ENCODE results near the gene CLIP1.
"Not testable (repeated sequence)": the region's sequence is repeated elsewhere in the genome, so short reads cannot be mapped to it uniquely, and the experiment has no call there.

Gene CLIP1

DNA sequence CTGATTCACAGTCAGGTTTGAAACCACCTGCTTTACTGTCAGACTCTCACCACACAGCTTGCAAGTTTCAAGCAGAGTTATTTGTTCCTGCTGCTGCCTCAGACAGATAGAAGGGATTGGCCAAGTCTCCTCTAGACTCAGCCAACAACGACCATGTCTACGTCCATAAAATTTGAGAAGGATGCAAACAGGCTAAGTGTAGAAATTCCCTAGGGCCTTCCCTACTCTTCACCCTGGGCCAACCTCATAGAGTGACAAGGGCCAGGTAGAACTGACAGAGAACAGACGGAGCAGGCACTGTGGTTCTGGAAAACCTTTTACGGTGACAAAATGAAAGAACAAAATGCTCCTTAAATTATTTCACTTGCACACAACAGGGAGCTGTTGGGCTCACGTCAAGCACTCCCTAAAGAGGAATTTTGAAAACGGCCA lies 39.5 kb downstream of the CLIP1 start:
- Histone ChIP-seq H3K27ac (ENCODE audit: low read depth, low read length) (peak overlapping the region; percentile 82), H3K9ac (ENCODE audit: low read length) (no peak overlapping the region)

DNA sequence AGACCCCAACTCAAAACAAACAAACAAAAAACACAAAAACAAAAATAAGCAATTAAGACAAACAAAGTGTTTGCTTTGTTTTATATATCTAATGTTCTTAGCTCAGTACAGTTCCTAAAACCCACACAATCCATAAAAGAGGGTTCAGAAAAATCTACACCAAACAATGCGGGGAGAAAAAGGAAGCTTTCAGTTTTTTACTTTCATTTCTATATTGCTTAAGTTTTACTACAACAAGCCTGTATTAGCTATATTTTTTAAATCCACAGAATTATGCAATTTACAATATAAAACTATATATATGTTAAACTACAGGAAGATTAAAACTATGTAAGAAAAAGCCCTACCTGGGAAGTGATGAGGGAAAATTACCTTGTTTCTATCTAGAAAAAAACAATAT lies 41.4 kb downstream of the CLIP1 start:
- H3K4me1 ChIP-seq (ENCODE audit: control insufficient read depth, insufficient read depth, low read length), result peaks cover 22% of the 10 kb centered on the region
- H3K27me3 ChIP-seq (ENCODE audit: control insufficient read depth, insufficient read depth, low read length), result no peaks in the 10 kb centered on the region
- H3K27ac ChIP-seq (ENCODE audit: low read depth, low read length), result peak overlapping the region; percentile 82
- H3K36me3 ChIP-seq (ENCODE audit: control insufficient read depth, insufficient read depth, low read length), result peaks cover 9% of the 10 kb centered on the region
- no peak overlapping the region for H3K9ac ChIP-seq (ENCODE audit: low read length)
- no peak overlapping the region for H3K4me3 ChIP-seq (ENCODE audit: low read length)

More for the DNA sequence above, 39.5 kb downstream of the CLIP1 start:
- peaks cover 22% of the 10 kb centered on the region for H3K4me1 ChIP-seq (ENCODE audit: control insufficient read depth, insufficient read depth, low read length)
- peaks cover under 1% of the 10 kb centered on the region for H3K36me3 ChIP-seq (ENCODE audit: control insufficient read depth, insufficient read depth, low read length)
- H3K27me3 ChIP-seq (ENCODE audit: control insufficient read depth, insufficient read depth, low read length), result no peaks in the 10 kb centered on the region
- H3K4me3 ChIP-seq (ENCODE audit: low read length), result peak overlapping the region; percentile 0

DNA sequence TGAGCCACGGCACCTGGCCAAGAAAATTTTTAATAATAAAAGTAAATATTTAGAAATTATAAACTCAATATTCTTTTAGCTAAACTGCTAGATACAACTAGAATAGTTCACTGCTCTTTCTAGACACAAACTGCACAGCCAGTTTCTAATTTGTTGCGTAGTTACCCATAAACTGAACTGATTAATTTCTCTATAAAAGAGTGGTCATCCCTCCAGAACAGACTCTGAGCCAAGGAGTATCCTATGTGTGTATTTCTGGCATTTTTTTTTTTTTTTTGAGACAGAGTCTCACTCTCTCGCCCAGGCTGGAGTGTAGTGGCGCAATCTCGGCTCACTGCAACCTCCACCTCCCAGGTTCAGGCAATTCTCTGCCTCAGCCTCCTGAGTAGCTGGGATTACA lies 45.7 kb downstream of the CLIP1 start:
- H3K27ac ChIP-seq (ENCODE audit: low read depth, low read length), result peak overlapping the region; percentile 40
- not testable (repeated sequence) for H3K9ac ChIP-seq (ENCODE audit: low read length); H3K27me3 ChIP-seq (ENCODE audit: control insufficient read depth, insufficient read depth, low read length); H3K4me3 ChIP-seq (ENCODE audit: low read length); H3K36me3 ChIP-seq (ENCODE audit: control insufficient read depth, insufficient read depth, low read length); H3K4me1 ChIP-seq (ENCODE audit: control insufficient read depth, insufficient read depth, low read length)

DNA sequence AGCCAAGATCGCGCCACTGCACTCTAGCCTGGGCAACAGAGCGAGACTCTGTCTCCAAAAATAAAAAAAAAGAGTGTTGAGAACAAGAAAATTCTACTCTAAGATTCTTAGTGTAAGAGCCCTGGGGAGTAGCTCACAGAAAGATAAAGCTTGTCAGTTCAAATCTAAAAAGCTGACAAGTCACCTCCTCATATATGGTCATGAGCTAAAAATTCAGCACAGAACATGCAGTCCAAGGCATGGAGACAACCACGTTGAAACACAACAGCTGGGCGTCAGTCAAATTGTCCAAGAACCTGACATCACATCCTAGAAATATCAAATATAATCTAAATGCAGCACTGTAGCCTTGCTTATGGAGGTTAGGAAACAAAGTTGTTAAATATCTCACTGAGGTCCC lies 47.8 kb downstream of the CLIP1 start:
- Histone ChIP-seq H3K9ac (ENCODE audit: low read length) (no peak overlapping the region), H3K4me1 (ENCODE audit: control insufficient read depth, insufficient read depth, low read length) (peaks cover 17% of the 10 kb centered on the region), H3K27ac (ENCODE audit: low read depth, low read length) (peak overlapping the region; percentile 75), H3K4me3 (ENCODE audit: low read length) (no peak overlapping the region), H3K27me3 (ENCODE audit: control insufficient read depth, insufficient read depth, low read length) (no peaks in the 10 kb centered on the region), H3K36me3 (ENCODE audit: control insufficient read depth, insufficient read depth, low read length) (peaks cover 9% of the 10 kb centered on the region)

DNA sequence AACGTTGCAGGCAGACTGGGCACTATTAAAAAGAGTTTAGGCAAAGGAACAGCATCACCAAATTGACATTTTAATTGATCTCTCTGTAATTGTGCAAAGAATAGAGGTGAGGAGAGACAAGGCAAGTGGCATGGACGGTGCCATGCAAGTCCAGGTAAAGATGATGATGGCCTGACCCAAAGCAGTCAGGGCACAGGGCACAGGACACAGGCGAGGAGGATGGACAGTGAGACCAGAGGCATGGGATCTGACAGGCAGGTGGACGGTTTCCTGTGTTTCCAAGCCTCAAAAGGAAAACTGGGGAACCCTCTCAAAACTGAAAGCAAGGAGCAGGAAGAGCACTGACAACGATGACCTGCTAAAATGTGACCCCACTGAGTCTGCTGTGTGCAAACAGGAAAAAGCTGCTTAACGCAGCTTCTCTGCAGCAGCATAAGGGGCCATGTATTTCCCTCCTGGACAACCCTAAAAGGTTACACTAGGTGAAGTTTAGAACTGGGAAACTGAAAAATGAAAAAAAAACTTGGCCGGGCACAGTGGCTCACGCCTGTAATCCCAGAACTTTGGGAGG lies 50.9 kb downstream of the CLIP1 start:
- Histone ChIP-seq H3K9ac (ENCODE audit: low read length) (no peak overlapping the region), H3K4me3 (ENCODE audit: low read length) (no peak overlapping the region), H3K4me1 (ENCODE audit: control insufficient read depth, insufficient read depth, low read length) (peaks cover 28% of the 10 kb centered on the region), H3K27ac (ENCODE audit: low read depth, low read length) (peak overlapping the region; percentile 60), H3K27me3 (ENCODE audit: control insufficient read depth, insufficient read depth, low read length) (no peaks in the 10 kb centered on the region), H3K36me3 (ENCODE audit: control insufficient read depth, insufficient read depth, low read length) (no peaks in the 10 kb centered on the region)

DNA sequence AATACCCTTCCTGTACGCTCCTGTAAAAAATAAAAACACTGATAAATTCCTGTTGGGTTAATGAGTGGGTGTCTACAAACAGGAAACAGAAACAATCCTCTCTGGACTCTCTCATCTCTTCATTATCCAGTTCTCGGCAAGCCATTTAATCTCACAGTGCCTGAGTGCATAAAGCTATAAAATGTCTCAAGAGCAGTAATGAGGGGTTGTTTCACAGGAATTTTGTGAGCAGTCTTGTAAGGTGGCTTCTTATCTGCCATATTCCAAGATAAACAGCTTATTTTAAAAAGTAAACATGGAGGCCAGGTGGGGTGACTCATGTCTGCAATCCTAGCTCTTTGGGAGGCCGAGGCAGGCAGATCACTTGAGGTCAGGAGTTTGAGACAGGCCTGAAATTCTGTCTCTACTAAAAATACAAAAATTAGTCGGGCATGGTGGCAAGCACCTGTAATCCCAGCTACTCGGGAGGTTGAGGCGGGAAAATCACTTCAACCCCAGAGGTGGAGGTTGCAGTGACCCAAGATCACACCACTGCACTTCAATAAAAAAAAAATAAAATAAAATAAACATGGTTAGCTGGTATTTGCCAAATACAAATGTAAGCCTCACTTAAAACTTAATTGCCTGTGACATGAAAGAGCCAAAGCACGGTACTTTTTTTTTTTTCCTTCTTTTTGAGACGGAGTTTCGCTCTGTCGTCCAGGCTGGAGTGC lies 54.0 kb downstream of the CLIP1 start:
- no peaks in the 10 kb centered on the region for H3K36me3 ChIP-seq (ENCODE audit: control insufficient read depth, insufficient read depth, low read length)
- H3K4me1 ChIP-seq (ENCODE audit: control insufficient read depth, insufficient read depth, low read length), result peaks cover 29% of the 10 kb centered on the region
- no peaks in the 10 kb centered on the region for H3K27me3 ChIP-seq (ENCODE audit: control insufficient read depth, insufficient read depth, low read length)
- H3K4me3 ChIP-seq (ENCODE audit: low read length), result no peak overlapping the region
- H3K9ac ChIP-seq (ENCODE audit: low read length), result no peak overlapping the region
- peak overlapping the region; percentile 85 for H3K27ac ChIP-seq (ENCODE audit: low read depth, low read length)

DNA sequence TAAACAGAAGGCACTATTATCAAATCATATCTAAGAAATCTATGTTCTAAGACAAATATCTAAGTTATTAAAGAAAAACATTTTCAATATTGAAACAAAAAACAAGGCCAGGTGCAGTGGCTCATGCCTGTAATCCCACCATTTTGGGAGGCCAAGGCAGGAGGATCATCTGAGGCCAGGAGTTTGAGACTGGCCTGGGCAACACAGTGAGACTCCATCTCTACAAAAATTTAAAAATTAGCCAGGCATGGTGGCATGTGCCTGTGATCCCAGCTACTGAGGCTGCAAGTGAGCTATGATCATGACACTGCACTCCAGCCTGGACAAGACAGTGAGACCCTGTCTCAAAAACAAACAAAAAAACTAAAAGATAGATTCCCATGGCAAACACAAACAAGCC lies 54.8 kb downstream of the CLIP1 start:
- not testable (repeated sequence) for H3K27me3 ChIP-seq (ENCODE audit: control insufficient read depth, insufficient read depth, low read length); H3K36me3 ChIP-seq (ENCODE audit: control insufficient read depth, insufficient read depth, low read length); H3K9ac ChIP-seq (ENCODE audit: low read length); H3K4me3 ChIP-seq (ENCODE audit: low read length)
- Histone ChIP-seq H3K4me1 (ENCODE audit: control insufficient read depth, insufficient read depth, low read length) (peaks cover 29% of the 10 kb centered on the region), H3K27ac (ENCODE audit: low read depth, low read length) (peak overlapping the region; percentile 85)

DNA sequence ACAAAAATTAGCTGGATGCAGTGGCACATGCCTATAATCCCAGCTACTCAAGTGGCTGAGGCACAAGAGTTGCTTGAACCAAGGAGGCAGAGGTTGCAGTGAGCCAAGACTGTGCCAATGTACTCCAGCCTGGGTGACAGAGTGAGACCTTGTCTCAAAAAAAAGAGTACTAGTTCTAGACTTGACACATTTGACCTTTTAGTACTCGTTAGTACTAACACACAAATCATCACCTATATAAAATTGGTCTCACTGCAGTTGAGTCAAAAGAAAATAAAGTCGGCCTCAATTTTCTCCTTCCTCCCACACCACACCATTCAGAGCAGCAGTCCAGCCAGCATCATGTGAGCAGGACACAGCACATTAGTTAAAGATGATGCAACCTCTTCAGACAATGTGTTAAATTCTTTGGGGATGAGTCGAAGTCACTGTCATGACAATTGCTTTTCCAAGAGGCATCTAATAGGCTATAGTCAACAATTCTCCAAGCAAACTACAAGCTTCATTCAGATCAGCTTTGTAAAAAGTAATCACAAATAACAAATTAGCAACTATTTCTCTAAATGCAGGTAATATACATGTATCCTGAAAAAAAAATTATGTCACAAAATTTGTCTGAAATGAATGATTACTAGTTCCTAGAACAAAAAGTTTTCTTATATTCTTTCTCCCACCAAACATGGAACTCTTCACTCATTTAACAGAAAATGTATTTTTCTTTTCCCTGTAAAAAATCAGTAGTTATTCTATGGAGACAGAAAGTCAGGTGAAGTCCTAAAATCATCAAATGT lies 55.6 kb downstream of the CLIP1 start:
- Histone ChIP-seq H3K36me3 (ENCODE audit: control insufficient read depth, insufficient read depth, low read length) (no peaks in the 10 kb centered on the region), H3K27ac (ENCODE audit: low read depth, low read length) (peak overlapping the region; percentile 85), H3K9ac (ENCODE audit: low read length) (no peak overlapping the region), H3K4me3 (ENCODE audit: low read length) (no peak overlapping the region), H3K27me3 (ENCODE audit: control insufficient read depth, insufficient read depth, low read length) (no peaks in the 10 kb centered on the region), H3K4me1 (ENCODE audit: control insufficient read depth, insufficient read depth, low read length) (peaks cover 29% of the 10 kb centered on the region)

DNA sequence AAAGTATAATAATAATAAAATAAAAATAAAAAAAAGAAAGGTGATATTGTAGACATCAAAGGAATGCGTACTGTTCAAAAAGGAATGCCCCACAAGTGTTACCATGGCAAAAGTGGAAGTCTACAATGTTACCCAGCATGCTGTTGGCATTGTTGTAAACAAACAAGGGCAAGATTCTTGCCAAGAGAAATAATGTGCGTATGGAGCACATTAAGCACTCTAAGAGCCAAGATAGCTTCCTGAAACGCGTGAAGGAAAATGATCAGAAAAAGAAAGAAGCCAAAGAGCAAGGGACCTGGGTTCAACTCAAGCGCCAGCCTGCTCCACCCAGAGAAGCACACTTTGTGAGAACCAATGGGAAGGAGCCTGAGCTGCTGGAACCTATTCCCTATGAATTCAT lies 57.2 kb downstream of the CLIP1 start:
- not testable (repeated sequence) for H3K27me3 ChIP-seq (ENCODE audit: control insufficient read depth, insufficient read depth, low read length); H3K27ac ChIP-seq (ENCODE audit: low read depth, low read length); H3K36me3 ChIP-seq (ENCODE audit: control insufficient read depth, insufficient read depth, low read length); H3K4me3 ChIP-seq (ENCODE audit: low read length); H3K9ac ChIP-seq (ENCODE audit: low read length)
- H3K4me1 ChIP-seq (ENCODE audit: control insufficient read depth, insufficient read depth, low read length), result peaks cover 14% of the 10 kb centered on the region

DNA sequence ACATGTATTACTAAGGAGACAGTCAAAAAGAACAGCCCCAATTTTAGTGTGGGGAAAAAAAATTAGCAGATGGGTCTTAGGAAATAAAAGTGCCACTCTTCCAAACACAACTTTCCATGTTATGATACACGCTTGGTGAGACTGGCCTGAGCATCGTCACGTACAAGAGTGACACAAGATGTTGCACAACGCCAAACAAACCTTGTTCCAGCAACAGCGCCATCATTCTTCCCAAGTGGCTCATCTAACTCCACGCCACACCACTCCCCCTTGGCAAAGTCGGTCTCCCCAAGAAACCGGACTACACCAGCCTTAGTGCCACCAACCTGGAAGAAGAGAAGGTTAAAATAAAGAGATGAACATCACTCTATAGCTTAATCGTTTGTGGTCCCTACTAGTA lies 58.7 kb downstream of the CLIP1 start:
- Histone ChIP-seq H3K27me3 (ENCODE audit: control insufficient read depth, insufficient read depth, low read length) (no peaks in the 10 kb centered on the region), H3K4me1 (ENCODE audit: control insufficient read depth, insufficient read depth, low read length) (peaks cover 9% of the 10 kb centered on the region), H3K36me3 (ENCODE audit: control insufficient read depth, insufficient read depth, low read length) (peaks cover 13% of the 10 kb centered on the region), H3K27ac (ENCODE audit: low read depth, low read length) (no peak overlapping the region), H3K4me3 (ENCODE audit: low read length) (no peak overlapping the region), H3K9ac (ENCODE audit: low read length) (no peak overlapping the region)

DNA sequence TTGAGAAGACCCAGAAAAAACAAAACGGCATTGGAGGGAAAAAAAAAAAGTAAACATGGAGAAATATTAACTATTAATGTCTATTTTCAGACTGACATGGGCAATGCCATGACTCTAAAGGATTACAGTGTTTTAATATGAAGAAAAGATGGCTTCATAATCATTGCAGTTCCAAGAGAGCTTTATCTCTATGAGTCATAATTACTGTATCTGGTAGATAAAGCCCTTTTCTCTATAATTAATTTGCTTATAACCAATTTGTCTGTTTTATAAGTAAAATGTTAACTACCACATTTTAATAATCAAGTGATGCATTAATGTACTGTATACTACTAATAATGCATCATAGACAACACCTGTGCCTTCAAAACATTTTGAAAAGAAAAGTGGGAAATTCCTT lies 59.7 kb downstream of the CLIP1 start:
- Histone ChIP-seq H3K4me3 (ENCODE audit: low read length) (no peak overlapping the region), H3K9ac (ENCODE audit: low read length) (no peak overlapping the region), H3K27me3 (ENCODE audit: control insufficient read depth, insufficient read depth, low read length) (no peaks in the 10 kb centered on the region), H3K4me1 (ENCODE audit: control insufficient read depth, insufficient read depth, low read length) (peaks cover 6% of the 10 kb centered on the region), H3K27ac (ENCODE audit: low read depth, low read length) (no peak overlapping the region), H3K36me3 (ENCODE audit: control insufficient read depth, insufficient read depth, low read length) (peaks cover 13% of the 10 kb centered on the region)

DNA sequence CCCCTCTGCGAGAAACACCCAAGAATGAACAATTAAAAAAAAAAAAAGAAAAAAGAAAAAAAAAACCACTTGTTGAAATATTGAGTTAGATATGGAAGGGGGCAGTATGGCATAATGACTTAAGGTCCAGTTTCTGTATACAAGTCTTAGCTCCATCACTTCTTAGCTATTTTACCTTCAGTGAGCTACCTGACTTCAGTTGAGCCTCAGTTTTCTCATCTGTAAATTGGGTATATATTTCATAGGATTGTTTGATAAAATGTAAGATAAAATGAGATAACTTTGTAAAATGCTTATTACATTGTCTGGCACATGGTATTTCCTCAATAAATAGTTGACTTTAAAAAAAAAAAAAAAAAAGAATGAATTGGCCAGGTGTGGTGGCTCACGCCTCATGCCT lies 64.1 kb downstream of the CLIP1 start:
- peaks cover 18% of the 10 kb centered on the region for H3K36me3 ChIP-seq (ENCODE audit: control insufficient read depth, insufficient read depth, low read length)
- not testable (repeated sequence) for H3K9ac ChIP-seq (ENCODE audit: low read length); H3K4me1 ChIP-seq (ENCODE audit: control insufficient read depth, insufficient read depth, low read length); H3K4me3 ChIP-seq (ENCODE audit: low read length); H3K27me3 ChIP-seq (ENCODE audit: control insufficient read depth, insufficient read depth, low read length); H3K27ac ChIP-seq (ENCODE audit: low read depth, low read length)
